ENCODE results near the gene CDC45.
"Not testable (repeated sequence)": the region's sequence is repeated elsewhere in the genome, so short reads cannot be mapped to it uniquely, and the experiment has no call there.

CDC45 gene

GRCh38 chr22:19530751-19531150, 51.0 kb downstream of the CDC45 start:
- no peak for DNase-seq

- not testable (repeated sequence) for DNase-seq
Observed at GRCh38 chr22:19531327-19531726, 51.6 kb downstream of the CDC45 start.

GRCh38 chr22:19533049-19533626, 53.4 kb downstream of the CDC45 start:
- DNase-seq: no peak

GRCh38 chr22:19533857-19534256, 54.1 kb downstream of the CDC45 start:
- DNase-seq: no peak

- DNase-seq: no peak
Observed at GRCh38 chr22:19535001-19535400, 55.3 kb downstream of the CDC45 start.

GRCh38 chr22:19536564-19536963, 56.8 kb downstream of the CDC45 start:
- DNase-seq: no peak

- no peak for DNase-seq
Observed at GRCh38 chr22:19537941-19538488, 58.3 kb downstream of the CDC45 start.

- no peak for DNase-seq
Observed at GRCh38 chr22:19540394-19540793, 60.7 kb downstream of the CDC45 start.

GRCh38 chr22:19543970-19544708, 64.4 kb downstream of the CDC45 start:
- DNase-seq: no peak

- DNase-seq: no peak
Observed at GRCh38 chr22:19545935-19546207, 66.2 kb downstream of the CDC45 start.

- no peak for DNase-seq
Observed at GRCh38 chr22:19546680-19547079, 67.0 kb downstream of the CDC45 start.

- DNase-seq: no peak
Observed at GRCh38 chr22:19547620-19548019, 67.9 kb downstream of the CDC45 start.

GRCh38 chr22:19548427-19548826, 68.7 kb downstream of the CDC45 start:
- DNase-seq: not testable (repeated sequence)

GRCh38 chr22:19548964-19549363, 69.2 kb downstream of the CDC45 start:
- no peak for DNase-seq

- DNase-seq: no peak
Observed at GRCh38 chr22:19549428-19549827, 69.7 kb downstream of the CDC45 start.

- DNase-seq: no peak
Observed at GRCh38 chr22:19550382-19550781, 70.7 kb downstream of the CDC45 start.

GRCh38 chr22:19553201-19553600, 73.5 kb downstream of the CDC45 start:
- DNase-seq: no peak

- peak; percentile 31 for DNase-seq
Observed at GRCh38 chr22:19554834-19555404, 75.2 kb downstream of the CDC45 start.

- no peak for DNase-seq
Observed at GRCh38 chr22:19555651-19556050, 75.9 kb downstream of the CDC45 start.

GRCh38 chr22:19556963-19557545, 77.3 kb downstream of the CDC45 start:
- no peak for DNase-seq

GRCh38 chr22:19559324-19559811, 79.6 kb downstream of the CDC45 start:
- no peak for DNase-seq

- DNase-seq: no peak
Observed at GRCh38 chr22:19559956-19560355, 80.2 kb downstream of the CDC45 start.
